Upper lobe of left lung (tissue), 6 donors: ENCODE data around the gene SMPD1. TPM values are rescaled to one million over a fixed set of nuclear protein-coding genes. Genes with fewer than 3 reads are reported as not detected.

ENCODE experiments used
- ATAC-seq, 2 donors: fragments of 200-7000 bp; cut with Tn5 transposase; one replicate each; pipeline ENCODE4 v1.9.1; 2022; ENCODE audit warnings: mild to moderate bottlenecking in 2 of 2, moderate library complexity in 2 of 2; ENCODE audit not compliant: low FRiP score in 2 of 2
- DNase-seq, 2 donors: peaks; one replicate each; pipeline ENCODE4 v3.0.0-alpha.2; 2019 to 2020
- H3K27ac ChIP-seq, 4 donors: fragments of 200-600 bp; sonication (generic); one replicate each; pipeline ENCODE4 v1.5.1; 2016 to 2019
- H3K27me3 ChIP-seq, 4 donors: fragments of 200-600 bp; sonication (generic); one replicate each; pipeline ENCODE4 v1.5.1; 2017 to 2019
- H3K36me3 ChIP-seq, 4 donors: fragments of 200-600 bp; sonication (generic); one replicate each; pipeline ENCODE4 v1.5.1; 2016 to 2019
- H3K4me1 ChIP-seq, 4 donors: fragments of 200-600 bp; sonication (generic); one replicate each; pipeline ENCODE4 v1.5.1; 2018 to 2019
- H3K4me3 ChIP-seq, 4 donors: fragments of 200-600 bp; sonication (generic); one replicate each; pipeline ENCODE4 v1.5.1; 2017 to 2019; ENCODE audit warnings: mild to moderate bottlenecking in 2 of 4, moderate library complexity in 1 of 4
- H3K9me3 ChIP-seq, 4 donors: fragments of 200-600 bp; sonication (generic); one replicate each; pipeline ENCODE4 v1.5.1; 2018 to 2019
- CTCF ChIP-seq, 6 experiments: fragments of 450-650 bp in 4 of 6; fragments of 200-600 bp in 2 of 6; sonication (generic) in 2 of 6; IDR thresholded peaks; one replicate each; pipeline ENCODE4 v1.5.1; 2016 to 2019; ENCODE audit warnings: antibody characterized with exemption in 6 of 6
- EP300 ChIP-seq, 4 donors: sonication (generic); formaldehyde crosslinking; IDR thresholded peaks; one replicate each; pipeline ENCODE4 v1.5.1; 2017; ENCODE audit warnings: antibody characterized with exemption in 4 of 4, control low read depth in 2 of 4
- POLR2A ChIP-seq, 4 donors: fragments of 450-650 bp; IDR thresholded peaks; one replicate each; pipeline ENCODE4 v1.5.1; 2016 to 2017; ENCODE audit warnings: antibody characterized with exemption in 4 of 4, mild to moderate bottlenecking in 2 of 4
- POLR2AphosphoS5 ChIP-seq, 2 donors: sonication (generic); formaldehyde crosslinking; IDR thresholded peaks; one replicate each; pipeline ENCODE4 v1.5.1; 2017; ENCODE audit warnings: antibody characterized with exemption in 2 of 2
- WGBS, 2 donors: methylation state at CpG; one replicate each; pipeline ENCODE4 v1.1.5; 2017 to 2018; 5-methylcytosine and 5-hydroxymethylcytosine counted together
- total RNA-seq, 6 donors: library from RNA; depleted of rRNA in 4 of 6; stranded (reverse); fragments of >200 nt in 4 of 6; gene quantifications; one replicate each; pipeline versions ENCODE4 v1.1.0 to v1.2.1, GENCODE V29; 2016 to 2021
- donor health status: DM: no; HTN: no; CAD: no; lungs with moderate emphysema.
- donor health status: DM: no; HTN: yes; CAD: no; lungs with severe emphysema.

Gene SMPD1
- total RNA-seq, 6 donors from 2014 or later, result 25.3 to 62.9 (median 53.9) TPM

- WGBS, 2 donors, result 95 to 98% methylated on average over 7 to 16 of the region's 16 CpGs
- no peak for ATAC-seq
- no peak overlapping the region for H3K4me3 ChIP-seq
Observed at GRCh38 chr11:6393989-6394670, 3.9 kb downstream of the SMPD1 start.

DNA sequence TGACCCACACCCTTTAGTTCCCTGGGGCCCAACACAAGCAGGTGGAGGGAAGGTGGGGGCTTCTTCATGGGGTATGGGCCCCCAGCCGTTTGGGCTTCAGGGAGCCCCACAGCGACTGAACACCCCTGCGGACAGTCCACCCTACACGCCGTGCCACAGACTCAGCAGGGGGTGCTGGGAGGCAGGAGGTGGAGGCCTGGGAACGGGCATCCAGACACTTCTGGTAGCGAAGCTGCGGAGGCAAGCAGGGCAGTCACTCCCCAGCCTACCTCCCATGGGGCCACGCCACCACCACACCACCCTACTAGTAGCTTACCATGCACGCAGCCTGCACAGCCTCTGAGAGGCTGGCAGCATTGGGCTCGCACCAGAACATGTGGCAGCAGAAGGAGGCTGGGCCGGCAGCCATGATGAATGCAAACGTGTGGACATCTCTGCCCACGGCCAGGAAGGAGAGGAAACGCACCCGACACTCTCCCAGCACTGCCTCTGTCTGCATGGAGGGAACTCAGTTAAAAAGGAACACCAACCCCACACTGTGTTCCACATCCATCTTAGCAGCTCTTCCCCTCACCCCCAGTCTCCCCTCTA, 5.3 kb downstream of the SMPD1 start:
- H3K4me1 ChIP-seq, result peaks cover 14 to 23% (median 15%) of the 10 kb centered on the region in 4 donors
- DNase-seq, result no peak
- 84 to 93% methylated on average over 14 to 16 of the region's 16 CpGs for WGBS, 2 donors
- H3K27me3 ChIP-seq, result no peaks in the 10 kb centered on the region
- ATAC-seq, result no peak
- H3K9me3 ChIP-seq, result no peaks in the 10 kb centered on the region
- peaks cover 3 to 43% (median 9%) of the 10 kb centered on the region in 4 donors for H3K36me3 ChIP-seq
- peak overlapping the region in 1 of 4 donors; percentile 53 for H3K27ac ChIP-seq
- no peak overlapping the region for H3K4me3 ChIP-seq
- TF ChIP-seq CTCF (IDR thresholded peaks at IDR 0.05) (no peak), EP300 (IDR thresholded peaks at IDR 0.05) (no peak), POLR2AphosphoS5 (IDR thresholded peaks at IDR 0.05) (no peak), POLR2A (IDR thresholded peaks at IDR 0.05) (no peak)

More at GRCh38 chr11:6393989-6394670, 3.9 kb downstream of the SMPD1 start:
- DNase-seq, result peak in 1 of 2 donors; percentile 52
- H3K36me3 ChIP-seq, result peaks cover 3 to 39% (median 9%) of the 10 kb centered on the region in 4 donors
- H3K27me3 ChIP-seq, result no peaks in the 10 kb centered on the region
- H3K27ac ChIP-seq, result no peak overlapping the region
- no peaks in the 10 kb centered on the region for H3K9me3 ChIP-seq
- peaks cover 20 to 31% (median 21%) of the 10 kb centered on the region in 4 donors for H3K4me1 ChIP-seq
- no peak for TF ChIP-seq POLR2AphosphoS5 (IDR thresholded peaks at IDR 0.05)

- Histone ChIP-seq H3K36me3 (peaks cover 6 to 53% (median 12%) of the 10 kb centered on the region in 4 donors), H3K4me3 (no peak overlapping the region), H3K27ac (peak overlapping the region in 2 of 4 donors; percentile 15 to 39), H3K27me3 (no peaks in the 10 kb centered on the region), H3K4me1 (peaks cover 0 to 10% (median 1%) of the 10 kb centered on the region in 4 donors), H3K9me3 (no peaks in the 10 kb centered on the region)
- no peak for TF ChIP-seq EP300 (IDR thresholded peaks at IDR 0.05)
- no peak for TF ChIP-seq CTCF (IDR thresholded peaks at IDR 0.05)
- no peak for TF ChIP-seq POLR2AphosphoS5 (IDR thresholded peaks at IDR 0.05)
- no peak for TF ChIP-seq POLR2A (IDR thresholded peaks at IDR 0.05)
- no peak for ATAC-seq
- no peak for DNase-seq
- 57 to 63% methylated on average over 1 of the region's 1 CpG for WGBS, 2 donors
Observed at GRCh38 chr11:6397156-6397555, 6.9 kb downstream of the SMPD1 start.

GRCh38 chr11:6397636-6398035, 7.4 kb downstream of the SMPD1 start:
- peak in 1 of 2 donors; percentile 28 for DNase-seq
- 48 to 52% methylated on average over 3 of the region's 3 CpGs for WGBS, 2 donors
- no peak overlapping the region for H3K4me3 ChIP-seq

More at GRCh38 chr11:6397636-6398035, 7.4 kb downstream of the SMPD1 start:
- Histone ChIP-seq H3K4me1 (peaks cover 0 to 9% (median 1%) of the 10 kb centered on the region in 4 donors), H3K9me3 (no peaks in the 10 kb centered on the region), H3K27me3 (no peaks in the 10 kb centered on the region), H3K27ac (peak overlapping the region in 2 of 4 donors; percentile 15 to 39), H3K36me3 (peaks cover 6 to 58% (median 12%) of the 10 kb centered on the region in 4 donors)
- TF ChIP-seq POLR2A (IDR thresholded peaks at IDR 0.05) (no peak), POLR2AphosphoS5 (IDR thresholded peaks at IDR 0.05) (no peak), CTCF (IDR thresholded peaks at IDR 0.05) (no peak)
- peak in 1 of 2 donors; percentile 40 for ATAC-seq
